PC-3 (cell line): ENCODE results near the gene LMO7. TPM values are rescaled to one million over a fixed set of nuclear protein-coding genes. Genes with fewer than 3 reads are reported as not detected.
A peak's percentile ranks its signal among the peaks of the same experiment; 100 is the strongest.

Source experiments
- ATAC-seq: fragments of 200-7000 bp; cut with Tn5 transposase; 2 replicates; pipeline ENCODE4 v1.9.1; 2020; ENCODE audit warnings: mild to moderate bottlenecking, moderate library complexity
- BruUV-seq: library from RNA; stranded (reverse); fragments of 400-500 nt; replicated peaks from 2 replicates; lab custom pipeline; 2021; lab: Mats Ljungman, UMichigan
- CTCF ChIA-PET: fragments of 300-600 bp; sonication (Branson Sonifier 250); formaldehyde crosslinking; loops from one replicate; lab custom pipeline; 2022; ENCODE audit warnings: antibody characterized with exemption; lab: Charles Lee
- POLR2A ChIA-PET: fragments of 300-600 bp; sonication (Branson Sonifier 250); formaldehyde crosslinking; loops from one replicate; lab custom pipeline; 2022; ENCODE audit warnings: antibody characterized with exemption; ENCODE audit not compliant: unreplicated experiment; lab: Charles Lee
- DNase-seq: peaks from one replicate; pipeline ENCODE4 v3.0.0-alpha.2; 2015
- H2AFZ ChIP-seq: fragments of 300-600 bp; sonication (generic); 2 replicates; pipeline ENCODE4 v1.6.0; 2016; ENCODE audit warnings: antibody characterized with exemption, low read length
- H3F3A ChIP-seq: fragments of 300-600 bp; sonication (generic); one replicate; pipeline ENCODE4 v1.6.0; 2017; ENCODE audit warnings: antibody characterized with exemption, low read length, control low read depth, mild to moderate bottlenecking; ENCODE audit not compliant: unreplicated experiment
- H3K27ac ChIP-seq: fragments of 300-600 bp; sonication (generic); 2 replicates; pipeline ENCODE4 v1.5.1; 2016; ENCODE audit warnings: mild to moderate bottlenecking, low read length
- H3K27me3 ChIP-seq: fragments of 300-600 bp; sonication (generic); 2 replicates; pipeline ENCODE4 v1.6.1; 2016; ENCODE audit warnings: low read length, mixed read lengths
- H3K36me3 ChIP-seq: fragments of 300-600 bp; sonication (generic); 2 replicates; pipeline ENCODE4 v1.6.1; 2016; ENCODE audit warnings: low read depth, mixed run types, low read length, mixed read lengths
- H3K4me1 ChIP-seq: fragments of 300-600 bp; sonication (generic); 2 replicates; pipeline ENCODE4 v1.5.1; 2016; ENCODE audit warnings: low read length; ENCODE audit not compliant: insufficient read depth
- H3K4me2 ChIP-seq: fragments of 300-600 bp; sonication (generic); 2 replicates; pipeline ENCODE4 v1.6.0; 2016; ENCODE audit warnings: low read length
- H3K4me3 ChIP-seq: fragments of 300-600 bp; sonication (generic); 2 replicates; pipeline ENCODE4 v1.5.1; 2016; ENCODE audit warnings: mild to moderate bottlenecking, low read length, mixed read lengths
- H3K79me2 ChIP-seq: fragments of 300-600 bp; sonication (generic); 2 replicates; pipeline ENCODE4 v1.6.1; 2017; ENCODE audit warnings: low read length, mixed read lengths
- H3K9ac ChIP-seq: fragments of 300-600 bp; sonication (generic); 2 replicates; pipeline ENCODE4 v1.6.0; 2016; ENCODE audit warnings: mild to moderate bottlenecking, low read length
- H3K9me2 ChIP-seq: fragments of 300-600 bp; sonication (generic); replicated peaks from 2 replicates; pipeline ENCODE4 v1.6.1; 2016; ENCODE audit warnings: mixed run types, low read length, mixed read lengths
- H3K9me3 ChIP-seq: fragments of 300-600 bp; sonication (generic); 2 replicates; pipeline ENCODE4 v1.6.1; 2016; ENCODE audit warnings: low read length, mixed read lengths
- H4K20me1 ChIP-seq: fragments of 300-600 bp; sonication (generic); 2 replicates; pipeline ENCODE4 v1.6.1; 2016; ENCODE audit warnings: low read length, mixed read lengths
- EZH2 ChIP-seq: fragments of 300-600 bp; sonication (generic); IDR thresholded peaks from one replicate; pipeline ENCODE4 v1.6.1; 2017; ENCODE audit warnings: antibody characterized with exemption, mild to moderate bottlenecking, low read length; ENCODE audit not compliant: unreplicated experiment
- EZH2phosphoT487 ChIP-seq: fragments of 300-600 bp; sonication (generic); IDR thresholded peaks from 2 replicates; pipeline ENCODE4 v1.6.1; 2018; ENCODE audit warnings: mild to moderate bottlenecking, antibody characterized with exemption, low read length, borderline replicate concordance
- intact Hi-C: fragments of 100-400 bp; cut with micrococcal nuclease; formaldehyde crosslinking; loops from 2 replicates; pipeline ENCODE4 v1.9.0; 2023
- total RNA-seq: library from RNA; depleted of rRNA; stranded (reverse); fragments of >200 nt; gene quantifications from 2 replicates; pipeline ENCODE4 v1.2.3, GENCODE V29; 2014
- TF ChIP-seq, protein P1 (sequence below): fragments of 300-600 bp; sonication (generic); conservative IDR thresholded peaks from 2 replicates; pipeline ENCODE4 v1.5.1; 2017; ENCODE audit warnings: antibody characterized with exemption, low read depth, mild to moderate bottlenecking, low read length

LMO7 gene
- total RNA-seq, 1 experiment from 2014 or later = 83.6 TPM

GRCh38 chr13:75700552-75700951 lies 64.4 kb downstream of the LMO7 start:
- no peaks in the 10 kb centered on the region for H4K20me1 ChIP-seq

GRCh38 chr13:75702476-75702875 lies 66.3 kb downstream of the LMO7 start:
- ATAC-seq (no peak), DNase-seq (no peak)
- TF ChIP-seq EZH2phosphoT487 = no peak
- TF ChIP-seq, protein P1, sequence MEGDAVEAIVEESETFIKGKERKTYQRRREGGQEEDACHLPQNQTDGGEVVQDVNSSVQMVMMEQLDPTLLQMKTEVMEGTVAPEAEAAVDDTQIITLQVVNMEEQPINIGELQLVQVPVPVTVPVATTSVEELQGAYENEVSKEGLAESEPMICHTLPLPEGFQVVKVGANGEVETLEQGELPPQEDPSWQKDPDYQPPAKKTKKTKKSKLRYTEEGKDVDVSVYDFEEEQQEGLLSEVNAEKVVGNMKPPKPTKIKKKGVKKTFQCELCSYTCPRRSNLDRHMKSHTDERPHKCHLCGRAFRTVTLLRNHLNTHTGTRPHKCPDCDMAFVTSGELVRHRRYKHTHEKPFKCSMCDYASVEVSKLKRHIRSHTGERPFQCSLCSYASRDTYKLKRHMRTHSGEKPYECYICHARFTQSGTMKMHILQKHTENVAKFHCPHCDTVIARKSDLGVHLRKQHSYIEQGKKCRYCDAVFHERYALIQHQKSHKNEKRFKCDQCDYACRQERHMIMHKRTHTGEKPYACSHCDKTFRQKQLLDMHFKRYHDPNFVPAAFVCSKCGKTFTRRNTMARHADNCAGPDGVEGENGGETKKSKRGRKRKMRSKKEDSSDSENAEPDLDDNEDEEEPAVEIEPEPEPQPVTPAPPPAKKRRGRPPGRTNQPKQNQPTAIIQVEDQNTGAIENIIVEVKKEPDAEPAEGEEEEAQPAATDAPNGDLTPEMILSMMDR = no peak
- TF ChIP-seq EZH2 = no peak
- no peak overlapping the region for H3K4me3 ChIP-seq
- peak overlapping the region; percentile 100 for H3K27ac ChIP-seq
- H3K9me2 ChIP-seq = no peaks in the 10 kb centered on the region
- POLR2A ChIA-PET = no interaction called here
- CTCF ChIA-PET = no interaction called here
- H3K4me1 ChIP-seq = peaks cover 34% of the 10 kb centered on the region
- BruUV-seq = no TSS peak
- H3K9me3 ChIP-seq = no peaks in the 10 kb centered on the region
- H3F3A ChIP-seq = peaks cover 7% of the 10 kb centered on the region
- no peak overlapping the region for H2AFZ ChIP-seq
- intact Hi-C loops = no loop called here
- H3K4me2 ChIP-seq = no peak overlapping the region
- H4K20me1 ChIP-seq = no peaks in the 10 kb centered on the region
- no peaks in the 10 kb centered on the region for H3K27me3 ChIP-seq
- H3K9ac ChIP-seq = no peak overlapping the region
- H3K79me2 ChIP-seq = peaks cover 54% of the 10 kb centered on the region
- no peaks in the 10 kb centered on the region; the same call in 1 of the 2 replicates for H3K36me3 ChIP-seq

More at GRCh38 chr13:75700552-75700951, 64.4 kb downstream of the LMO7 start:
- intact Hi-C loops = no loop called here
- BruUV-seq = no TSS peak
- Histone ChIP-seq H3K27me3 (no peaks in the 10 kb centered on the region), H3K4me3 (no peak overlapping the region), H3K4me2 (no peak overlapping the region), H3F3A (peaks cover 7% of the 10 kb centered on the region), H3K79me2 (peaks cover 50% of the 10 kb centered on the region), H3K9me3 (no peaks in the 10 kb centered on the region), H3K9ac (no peak overlapping the region), H2AFZ (no peak overlapping the region), H3K36me3 (no peaks in the 10 kb centered on the region; the same call in none of the 2 replicates), H3K4me1 (peaks cover 22% of the 10 kb centered on the region), H3K27ac (0 out of 2 replicates have a peak overlapping the region, but pooled peaks have one; percentile 18), H3K9me2 (no peaks in the 10 kb centered on the region)
- TF ChIP-seq EZH2 = no peak
- TF ChIP-seq, protein P1 = no peak
- no peak for DNase-seq
- POLR2A ChIA-PET = no interaction called here
- no peak for ATAC-seq
- CTCF ChIA-PET = no interaction called here

GRCh38 chr13:75703769-75704168 lies 67.6 kb downstream of the LMO7 start:
- Histone ChIP-seq H4K20me1 (no peaks in the 10 kb centered on the region), H3K27me3 (no peaks in the 10 kb centered on the region), H3F3A (peaks cover 7% of the 10 kb centered on the region), H3K9ac (peak overlapping the region; percentile 98), H3K9me3 (no peaks in the 10 kb centered on the region), H2AFZ (no peak overlapping the region), H3K4me3 (no peak overlapping the region), H3K79me2 (peaks cover 64% of the 10 kb centered on the region), H3K36me3 (no peaks in the 10 kb centered on the region; the same call in 1 of the 2 replicates), H3K27ac (peak overlapping the region; percentile 100), H3K4me2 (peak overlapping the region; percentile 78), H3K4me1 (peaks cover 34% of the 10 kb centered on the region), H3K9me2 (no peaks in the 10 kb centered on the region)
- ChIA-PET CTCF (no interaction called here), POLR2A (no interaction called here)
- BruUV-seq = no TSS peak
- intact Hi-C loops = loop anchor here (2.0 kb wide), 2 partner anchors 13 to 69 kb away; no protein-coding TSS in a partner anchor
- TF ChIP-seq EZH2 (no peak), EZH2phosphoT487 (no peak)
- TF ChIP-seq, protein P1 = no peak
- DNase-seq (no peak), ATAC-seq (no peak)
